Prostate gland (tissue), 2 donors: ENCODE results near the gene CYYR1. TPM values are rescaled to one million over a fixed set of nuclear protein-coding genes. Genes with fewer than 3 reads are reported as not detected.

Source experiments
- DNase-seq: peaks from one replicate; pipeline ENCODE4 v3.0.0-alpha.2; 2019; ENCODE audit warnings: low spot score
- H3K27ac ChIP-seq, 2 donors: fragments of 200-600 bp; sonication (generic); 2 replicates each; pipeline ENCODE4 v1.5.1; 2017 to 2019
- H3K27me3 ChIP-seq: fragments of 200-600 bp; sonication (generic); replicated peaks from 2 replicates; pipeline ENCODE4 v1.5.1; 2019; ENCODE audit not compliant: insufficient read depth
- H3K36me3 ChIP-seq, 2 donors: fragments of 200-600 bp; sonication (generic); 1 replicate in 1 of 2; 2 replicates in 1 of 2; pipeline versions ENCODE4 v1.5.1 to v1.8.1; 2017 to 2019
- H3K4me1 ChIP-seq: fragments of 200-600 bp; sonication (generic); replicated peaks from 2 replicates; pipeline ENCODE4 v1.5.1; 2019
- H3K4me3 ChIP-seq, 2 donors: fragments of 200-600 bp; sonication (generic); 2 replicates each; pipeline ENCODE4 v1.5.1; 2017 to 2019
- H3K9me3 ChIP-seq: fragments of 200-600 bp; sonication (generic); 2 replicates; pipeline ENCODE4 v1.5.1; 2017
- CTCF ChIP-seq, 4 experiments: fragments of 200-600 bp in 2 of 4; fragments of 450-650 bp in 2 of 4; sonication (generic) in 2 of 4; IDR thresholded peaks; 1 replicate in 3 of 4; 2 replicates in 1 of 4; pipeline ENCODE4 v1.5.1; 2016 to 2019; ENCODE audit warnings: antibody characterized with exemption in 4 of 4, mild to moderate bottlenecking in 2 of 4, moderate library complexity in 2 of 4
- POLR2A ChIP-seq: fragments of 450-650 bp; IDR thresholded peaks from one replicate; pipeline ENCODE4 v1.6.1; 2016; ENCODE audit warnings: antibody characterized with exemption, mild to moderate bottlenecking
- POLR2AphosphoS5 ChIP-seq: sonication (generic); formaldehyde crosslinking; IDR thresholded peaks from one replicate; pipeline ENCODE4 v1.6.1; 2017; ENCODE audit warnings: antibody characterized with exemption
- WGBS: methylation state at CpG from one replicate; pipeline ENCODE4 v1.1.5; 2018; 5-methylcytosine and 5-hydroxymethylcytosine counted together
- intact Hi-C: fragments of 100-400 bp; cut with DNase I; formaldehyde crosslinking; loops from one replicate; pipeline ENCODE4 v1.14.2; 2022
- total RNA-seq, 2 donors: library from RNA; depleted of rRNA; stranded (reverse); fragments of >200 nt; gene quantifications; one replicate each; pipeline ENCODE4 v1.1.0, GENCODE V29; 2016

CYYR1 gene
- total RNA-seq, 2 donors from 2014 or later = 9.7 to 13.3 TPM

- Histone ChIP-seq H3K4me3 (no peak overlapping the region), H3K27ac (no peak overlapping the region), H3K27me3 (no peaks in the 10 kb centered on the region), H3K36me3 (no peaks in the 10 kb centered on the region), H3K9me3 (no peaks in the 10 kb centered on the region), H3K4me1 (no peaks in the 10 kb centered on the region)
- 45% methylated on average over 2 of the region's 2 CpGs for WGBS
- no peak for DNase-seq
- TF ChIP-seq CTCF (IDR thresholded peaks at IDR 0.05) (no peak), POLR2AphosphoS5 (no peak), POLR2A (no peak)
- intact Hi-C loops = no loop called here
Observed at GRCh38 chr21:26503414-26503813, 69.7 kb downstream of the CYYR1 start.

- DNase-seq = no peak
- 94% methylated on average over 3 of the region's 3 CpGs for WGBS
- Histone ChIP-seq H3K27me3 (no peaks in the 10 kb centered on the region), H3K36me3 (no peaks in the 10 kb centered on the region), H3K9me3 (no peaks in the 10 kb centered on the region), H3K27ac (no peak overlapping the region), H3K4me1 (no peaks in the 10 kb centered on the region), H3K4me3 (no peak overlapping the region)
- intact Hi-C loops = no loop called here
- TF ChIP-seq CTCF (IDR thresholded peaks at IDR 0.05) = no peak
- no peak for TF ChIP-seq POLR2AphosphoS5
- no peak for TF ChIP-seq POLR2A
Observed at GRCh38 chr21:26501495-26502021, 71.5 kb downstream of the CYYR1 start.

- Histone ChIP-seq H3K27me3 (no peaks in the 10 kb centered on the region), H3K4me3 (no peak overlapping the region), H3K36me3 (no peaks in the 10 kb centered on the region), H3K4me1 (no peaks in the 10 kb centered on the region), H3K27ac (no peak overlapping the region), H3K9me3 (no peaks in the 10 kb centered on the region)
- DNase-seq = no peak
- intact Hi-C loops = no loop called here
- no peak for TF ChIP-seq CTCF (IDR thresholded peaks at IDR 0.05)
- TF ChIP-seq POLR2A = no peak
- TF ChIP-seq POLR2AphosphoS5 = no peak
Observed at GRCh38 chr21:26499495-26499894, 73.6 kb downstream of the CYYR1 start.

- no peaks in the 10 kb centered on the region for H3K4me1 ChIP-seq
- no peaks in the 10 kb centered on the region for H3K36me3 ChIP-seq
- WGBS = 92% methylated on average over 10 of the region's 10 CpGs
- no peaks in the 10 kb centered on the region for H3K9me3 ChIP-seq
- TF ChIP-seq POLR2AphosphoS5 (no peak), CTCF (IDR thresholded peaks at IDR 0.05) (no peak), POLR2A (no peak)
- no peaks in the 10 kb centered on the region for H3K27me3 ChIP-seq
- no peak overlapping the region for H3K4me3 ChIP-seq
- H3K27ac ChIP-seq = no peak overlapping the region
- intact Hi-C loops = no loop called here
- DNase-seq = no peak
Observed at GRCh38 chr21:26495283-26495849, 77.7 kb downstream of the CYYR1 start.

- no peaks in the 10 kb centered on the region for H3K4me1 ChIP-seq
- H3K4me3 ChIP-seq = no peak overlapping the region
- no peak for DNase-seq
- no peaks in the 10 kb centered on the region for H3K36me3 ChIP-seq
- WGBS = 51% methylated on average over 3 of the region's 3 CpGs
- H3K27me3 ChIP-seq = no peaks in the 10 kb centered on the region
- H3K27ac ChIP-seq = no peak overlapping the region
- TF ChIP-seq POLR2AphosphoS5 (no peak), CTCF (IDR thresholded peaks at IDR 0.05) (no peak), POLR2A (no peak)
- H3K9me3 ChIP-seq = no peaks in the 10 kb centered on the region
- intact Hi-C loops = no loop called here
Observed at GRCh38 chr21:26491663-26492062, 81.4 kb downstream of the CYYR1 start.
